Endothelial cell of umbilical vein (primary cell): ENCODE data around the gene USP49.

Experiments used
- EZH2 ChIP-seq: IDR thresholded peaks from 2 replicates; pipeline ENCODE4 v1.6.1; 2012; ENCODE audit warnings: borderline replicate concordance, low read depth, mild to moderate bottlenecking, moderate library complexity, low read length, inconsistent platforms; ENCODE audit not compliant: severe bottlenecking
- GATA2 ChIP-seq: IDR thresholded peaks from 2 replicates; pipeline ENCODE4 v1.7.0; 2011; ENCODE audit warnings: low read depth, mild to moderate bottlenecking, moderate library complexity, mixed read lengths, low read length; ENCODE audit not compliant: insufficient read length, insufficient read depth
- MYC ChIP-seq: IDR thresholded peaks from one replicate; pipeline ENCODE4 v1.6.1; 2011; ENCODE audit warnings: mild to moderate bottlenecking, low read depth, low read length
- POLR2A ChIP-seq: IDR thresholded peaks from 2 replicates; pipeline ENCODE4 v1.6.1; 2012; ENCODE audit warnings: low read depth, mild to moderate bottlenecking, control low read depth, low read length
- TF ChIP-seq, protein P1 (sequence below), 2 donors: IDR thresholded peaks; 1 replicate in 1 of 2; 2 replicates in 1 of 2; pipeline ENCODE4 v1.5.1; 2011; ENCODE audit warnings: low read length in 2 of 2, mild to moderate bottlenecking in 2 of 2, moderate library complexity in 2 of 2, control low read depth in 1 of 2, inconsistent platforms in 1 of 2, low read depth in 1 of 2; ENCODE audit not compliant: insufficient read depth in 1 of 2; ENCODE audit errors: extremely low read depth in 1 of 2

DNA sequence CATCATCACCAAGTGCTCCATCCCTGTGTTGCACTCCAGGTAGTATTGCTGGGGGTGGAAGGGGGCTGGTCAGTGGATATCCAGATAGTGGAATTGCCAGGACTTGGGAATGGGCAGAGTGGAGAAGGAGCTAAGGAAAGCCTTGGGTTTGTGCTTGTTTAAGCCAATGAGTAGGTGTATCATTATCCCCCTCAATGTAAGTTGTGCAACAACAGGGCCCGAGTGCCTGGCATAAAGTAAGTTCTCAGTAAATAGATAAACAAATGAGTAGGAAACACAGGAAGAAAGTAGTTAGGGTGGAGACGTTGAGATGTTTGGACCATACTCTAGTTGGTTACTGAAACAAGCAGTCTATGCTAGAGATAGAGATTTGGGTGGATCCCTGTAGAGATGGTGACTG lies 36.6 kb upstream of the USP49 start:
- TF ChIP-seq, protein P1, sequence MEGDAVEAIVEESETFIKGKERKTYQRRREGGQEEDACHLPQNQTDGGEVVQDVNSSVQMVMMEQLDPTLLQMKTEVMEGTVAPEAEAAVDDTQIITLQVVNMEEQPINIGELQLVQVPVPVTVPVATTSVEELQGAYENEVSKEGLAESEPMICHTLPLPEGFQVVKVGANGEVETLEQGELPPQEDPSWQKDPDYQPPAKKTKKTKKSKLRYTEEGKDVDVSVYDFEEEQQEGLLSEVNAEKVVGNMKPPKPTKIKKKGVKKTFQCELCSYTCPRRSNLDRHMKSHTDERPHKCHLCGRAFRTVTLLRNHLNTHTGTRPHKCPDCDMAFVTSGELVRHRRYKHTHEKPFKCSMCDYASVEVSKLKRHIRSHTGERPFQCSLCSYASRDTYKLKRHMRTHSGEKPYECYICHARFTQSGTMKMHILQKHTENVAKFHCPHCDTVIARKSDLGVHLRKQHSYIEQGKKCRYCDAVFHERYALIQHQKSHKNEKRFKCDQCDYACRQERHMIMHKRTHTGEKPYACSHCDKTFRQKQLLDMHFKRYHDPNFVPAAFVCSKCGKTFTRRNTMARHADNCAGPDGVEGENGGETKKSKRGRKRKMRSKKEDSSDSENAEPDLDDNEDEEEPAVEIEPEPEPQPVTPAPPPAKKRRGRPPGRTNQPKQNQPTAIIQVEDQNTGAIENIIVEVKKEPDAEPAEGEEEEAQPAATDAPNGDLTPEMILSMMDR (IDR thresholded peaks at IDR 0.05; ENCODE audit: extremely low read depth in 1 of 2, insufficient read depth in 1 of 2, low read depth in 1 of 2, low read length in 2 of 2) = no peak
- TF ChIP-seq MYC = no peak
- no peak for TF ChIP-seq GATA2
- TF ChIP-seq POLR2A = no peak
- TF ChIP-seq EZH2 = no peak
